ENCODE measurements around the gene CCDC191. TPM values are rescaled to one million over a fixed set of nuclear protein-coding genes. Genes with fewer than 3 reads are reported as not detected.

The CCDC191 gene
- total and polyA plus RNA-seq, 9 of the 15 experiments (the other 6 are each of a cell fraction or from before 2014, with no cell fraction given): 0.10 to 0.55 (median 0.22) TPM

DNA sequence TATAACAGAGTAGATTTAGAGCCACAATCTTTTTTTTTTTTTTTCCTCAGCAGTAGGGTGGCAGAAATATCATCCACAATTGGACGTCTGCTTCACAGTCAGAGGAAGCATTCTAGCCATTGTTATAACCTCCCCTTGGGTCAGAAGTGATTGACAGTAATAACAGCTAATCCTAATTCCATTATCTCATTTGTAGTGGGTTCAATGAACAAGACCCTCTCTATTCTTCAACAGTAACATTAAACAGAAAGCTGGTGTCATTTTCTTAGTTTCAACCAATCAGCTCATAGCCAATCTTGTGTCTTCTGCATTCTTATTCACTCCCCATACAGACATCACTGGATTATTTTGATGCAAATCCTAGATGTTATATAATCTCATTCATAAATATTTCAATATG is 44.8 kb upstream of the CCDC191 start:
- intact Hi-C loops (cut with micrococcal nuclease): no loop called here
- no peak overlapping the region for H3K27ac ChIP-seq (ENCODE audit: extremely low read depth, low read depth, low read length)
- H3K4me2 ChIP-seq (ENCODE audit: insufficient read depth, low read length): no peak overlapping the region
- no peaks in the 10 kb centered on the region for H4K20me1 ChIP-seq (replicated peaks; ENCODE audit: control insufficient read depth, insufficient read depth, low read length)
- 0% methylated on average over 1 of the region's 1 CpG for WGBS (ENCODE audit: insufficient coverage, low coverage, missing lambda C conversion rate)
- in situ Hi-C loops (cut with MboI): no loop called here
- H3K9me3 ChIP-seq (replicated peaks; ENCODE audit: control insufficient read depth, insufficient read depth, low read depth, low read length): no peaks in the 10 kb centered on the region
- no peak overlapping the region for H2AFZ ChIP-seq (ENCODE audit: low read depth, low read length)
- DNase-seq (ENCODE audit: extremely low read depth in 1 of 4, low spot score in 3 of 4) (no peak), FAIRE-seq (no peak), ATAC-seq (no peak)
- ChIA-PET CTCF (ENCODE audit: low intra/inter-chr PET ratio) (no interaction called here), POLR2A (no interaction called here)
- H3K9ac ChIP-seq (ENCODE audit: insufficient read depth in 1 of 2, low read depth in 2 of 2, low read length in 2 of 2): no peak overlapping the region
- BruUV-seq (replicated peaks): no TSS peak
- no peaks in the 10 kb centered on the region for H3K4me1 ChIP-seq (replicated peaks in 1 of 2; ENCODE audit: control insufficient read depth in 2 of 2, insufficient read depth in 2 of 2, low read length in 2 of 2)
- no peaks in the 10 kb centered on the region for H3K9me1 ChIP-seq (ENCODE audit: control insufficient read depth, insufficient read depth, low read length)
- H3K79me2 ChIP-seq (ENCODE audit: control insufficient read depth, insufficient read depth, low read length): no peaks in the 10 kb centered on the region
- peaks cover 0 to 2% of the 10 kb centered on the region in 2 experiments; a peak in 1 of 5 replicates for H3K27me3 ChIP-seq (ENCODE audit: control insufficient read depth in 2 of 2, insufficient read depth in 2 of 2, low read length in 2 of 2)
- no peak overlapping the region for H3K4me3 ChIP-seq
- no peaks in the 10 kb centered on the region for H3K36me3 ChIP-seq (ENCODE audit: control insufficient read depth, insufficient read depth, low read length)
- TF ChIP-seq ZC3H8 (IDR thresholded peaks at IDR 0.05): no peak
- no peak for TF ChIP-seq ZSCAN32 (CRISPR knock-in tag; IDR thresholded peaks at IDR 0.05)
- no peak for TF ChIP-seq MTA2 (IDR thresholded peaks at IDR 0.05; ENCODE audit: low read depth)
- TF ChIP-seq SAP30 (IDR thresholded peaks at IDR 0.05; ENCODE audit: borderline replicate concordance, insufficient read depth, low read depth, low read length, poor library complexity, severe bottlenecking): no peak
- TF ChIP-seq, protein P1, sequence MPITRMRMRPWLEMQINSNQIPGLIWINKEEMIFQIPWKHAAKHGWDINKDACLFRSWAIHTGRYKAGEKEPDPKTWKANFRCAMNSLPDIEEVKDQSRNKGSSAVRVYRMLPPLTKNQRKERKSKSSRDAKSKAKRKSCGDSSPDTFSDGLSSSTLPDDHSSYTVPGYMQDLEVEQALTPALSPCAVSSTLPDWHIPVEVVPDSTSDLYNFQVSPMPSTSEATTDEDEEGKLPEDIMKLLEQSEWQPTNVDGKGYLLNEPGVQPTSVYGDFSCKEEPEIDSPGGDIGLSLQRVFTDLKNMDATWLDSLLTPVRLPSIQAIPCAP (CRISPR knock-in tag; IDR thresholded peaks at IDR 0.05; ENCODE audit: borderline replicate concordance): no peak
- TF ChIP-seq SRF (CRISPR knock-in tag; IDR thresholded peaks at IDR 0.05): no peak
- TF ChIP-seq ZNF668 (CRISPR knock-in tag; IDR thresholded peaks at IDR 0.05): no peak
- no peak for TF ChIP-seq ZNF146 (CRISPR knock-in tag; IDR thresholded peaks at IDR 0.05; ENCODE audit: unreplicated experiment)
- TF ChIP-seq ZNF212 (CRISPR knock-in tag; IDR thresholded peaks at IDR 0.05): no peak
- TF ChIP-seq, protein P2, sequence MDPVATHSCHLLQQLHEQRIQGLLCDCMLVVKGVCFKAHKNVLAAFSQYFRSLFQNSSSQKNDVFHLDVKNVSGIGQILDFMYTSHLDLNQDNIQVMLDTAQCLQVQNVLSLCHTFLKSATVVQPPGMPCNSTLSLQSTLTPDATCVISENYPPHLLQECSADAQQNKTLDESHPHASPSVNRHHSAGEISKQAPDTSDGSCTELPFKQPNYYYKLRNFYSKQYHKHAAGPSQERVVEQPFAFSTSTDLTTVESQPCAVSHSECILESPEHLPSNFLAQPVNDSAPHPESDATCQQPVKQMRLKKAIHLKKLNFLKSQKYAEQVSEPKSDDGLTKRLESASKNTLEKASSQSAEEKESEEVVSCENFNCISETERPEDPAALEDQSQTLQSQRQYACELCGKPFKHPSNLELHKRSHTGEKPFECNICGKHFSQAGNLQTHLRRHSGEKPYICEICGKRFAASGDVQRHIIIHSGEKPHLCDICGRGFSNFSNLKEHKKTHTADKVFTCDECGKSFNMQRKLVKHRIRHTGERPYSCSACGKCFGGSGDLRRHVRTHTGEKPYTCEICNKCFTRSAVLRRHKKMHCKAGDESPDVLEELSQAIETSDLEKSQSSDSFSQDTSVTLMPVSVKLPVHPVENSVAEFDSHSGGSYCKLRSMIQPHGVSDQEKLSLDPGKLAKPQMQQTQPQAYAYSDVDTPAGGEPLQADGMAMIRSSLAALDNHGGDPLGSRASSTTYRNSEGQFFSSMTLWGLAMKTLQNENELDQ (CRISPR knock-in tag; IDR thresholded peaks at IDR 0.05; ENCODE audit: borderline replicate concordance): no peak
- TF ChIP-seq, protein P3, sequence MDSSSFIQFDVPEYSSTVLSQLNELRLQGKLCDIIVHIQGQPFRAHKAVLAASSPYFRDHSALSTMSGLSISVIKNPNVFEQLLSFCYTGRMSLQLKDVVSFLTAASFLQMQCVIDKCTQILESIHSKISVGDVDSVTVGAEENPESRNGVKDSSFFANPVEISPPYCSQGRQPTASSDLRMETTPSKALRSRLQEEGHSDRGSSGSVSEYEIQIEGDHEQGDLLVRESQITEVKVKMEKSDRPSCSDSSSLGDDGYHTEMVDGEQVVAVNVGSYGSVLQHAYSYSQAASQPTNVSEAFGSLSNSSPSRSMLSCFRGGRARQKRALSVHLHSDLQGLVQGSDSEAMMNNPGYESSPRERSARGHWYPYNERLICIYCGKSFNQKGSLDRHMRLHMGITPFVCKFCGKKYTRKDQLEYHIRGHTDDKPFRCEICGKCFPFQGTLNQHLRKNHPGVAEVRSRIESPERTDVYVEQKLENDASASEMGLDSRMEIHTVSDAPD (CRISPR knock-in tag; IDR thresholded peaks at IDR 0.05): no peak
- no peak for TF ChIP-seq DNMT1 (IDR thresholded peaks at IDR 0.05)

Data from K562 (cell line).